A549 treated with GW870086 at 1 μM for 4 hours (cell line): ENCODE results near the gene SCAP. TPM values are rescaled to one million over a fixed set of nuclear protein-coding genes. Genes with fewer than 3 reads are reported as not detected.

Experiments used
- total RNA-seq: library from RNA; stranded (reverse); fragments of 200-300 nt; extraction: Qiagen RNA extraction; gene quantifications from 5 replicates; pipeline ENCODE4 v1.2.3, GENCODE V29; 2022; ENCODE audit warnings: low read depth

The SCAP gene
- 22.6 to 31.5 TPM (median 28.2 TPM) in 5 replicates for total RNA-seq

GRCh38 chr3:47475570-47476329 is at the start of gene SCAP:
Gene SCAP (minus strand): TSS chr3:47475941. CDS start chr3:47442993, 32,948 bp downstream.

GRCh38 chr3:47513125-47513929 is 37.6 kb upstream of the SCAP start, which contains the start of gene ELP6:
Gene ELP6 (minus strand): TSS chr3:47513712. CDS start chr3:47513590, 122 bp downstream.

GRCh38 chr3:47380601-47381316 is 95.0 kb downstream of the SCAP start, which contains the start of gene PTPN23:
Gene PTPN23 (plus strand): TSS chr3:47381021. CDS start chr3:47381097, 76 bp downstream.

Other genes with a start within 250 kb of the SCAP start
- 19.0 to 24.7 TPM (median 20.5 TPM) in 5 replicates for gene KIF9, start 193.1 kb downstream of the SCAP start, total RNA-seq
- 18.1 to 20.1 TPM (median 18.6 TPM) in 5 replicates for gene KLHL18, start 193.0 kb downstream of the SCAP start, total RNA-seq
- gene PTPN23, start 94.9 kb downstream of the SCAP start, total RNA-seq, result 17.1 to 22.4 TPM (median 20.9 TPM) in 5 replicates
- gene ELP6, start 37.8 kb upstream of the SCAP start, total RNA-seq, result 24.7 to 27.1 TPM (median 26.0 TPM) in 5 replicates
- 0.96 to 1.2 TPM (median 1.1 TPM) in 5 replicates for gene CSPG5, start 102.9 kb upstream of the SCAP start, total RNA-seq